Pulmonary artery endothelial cell (primary cell): Measurements from ENCODE around the gene GAP43. TPM values are rescaled to one million over a fixed set of nuclear protein-coding genes. Genes with fewer than 3 reads are reported as not detected.

Experiments
- DNase-seq: peaks from one replicate; pipeline ENCODE4 v3.0.0-alpha.2; 2011; ENCODE audit warnings: low read depth, low spot score
- total RNA-seq: library from RNA; depleted of rRNA; stranded (reverse); fragments of >200 nt; gene quantifications from 2 replicates; pipeline ENCODE4 v1.2.3, GENCODE V29; 2014

GAP43 gene
- total RNA-seq, 1 donor from 2014 or later, result not detected

DNA sequence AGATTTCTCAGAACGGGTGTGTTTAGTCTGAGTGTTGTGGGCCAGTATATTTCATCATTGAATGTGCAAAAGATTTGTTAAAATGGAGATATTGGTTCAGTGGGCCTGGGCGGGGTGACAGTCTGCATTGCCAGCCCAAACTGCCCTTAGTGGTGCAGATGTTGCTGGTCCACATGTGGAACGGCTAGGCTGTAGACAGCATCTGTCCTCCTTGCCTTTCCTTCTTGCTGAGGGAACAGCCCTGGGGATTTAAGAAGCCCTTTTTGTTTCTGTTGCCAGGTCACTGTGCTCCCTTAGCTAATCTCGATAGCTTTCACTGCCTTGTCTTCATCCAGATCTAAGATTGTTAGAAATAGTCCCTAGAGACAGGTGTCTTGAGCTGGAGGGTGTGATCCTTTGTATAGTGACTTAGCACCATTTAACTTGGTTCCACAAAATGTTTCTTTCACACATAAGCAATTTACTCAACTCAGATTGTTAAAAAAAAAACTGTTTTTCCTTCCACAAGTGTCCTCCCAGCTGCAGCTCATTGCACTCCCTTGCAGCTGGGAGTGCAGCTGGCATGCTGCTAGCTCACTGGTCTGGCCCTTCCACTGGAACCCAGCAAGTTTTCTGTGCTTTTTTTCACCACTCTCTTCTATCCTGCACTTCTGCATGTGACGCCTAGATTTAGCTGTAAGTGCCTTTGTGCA, 37.5 kb downstream of the GAP43 start:
- no peak for DNase-seq

DNA sequence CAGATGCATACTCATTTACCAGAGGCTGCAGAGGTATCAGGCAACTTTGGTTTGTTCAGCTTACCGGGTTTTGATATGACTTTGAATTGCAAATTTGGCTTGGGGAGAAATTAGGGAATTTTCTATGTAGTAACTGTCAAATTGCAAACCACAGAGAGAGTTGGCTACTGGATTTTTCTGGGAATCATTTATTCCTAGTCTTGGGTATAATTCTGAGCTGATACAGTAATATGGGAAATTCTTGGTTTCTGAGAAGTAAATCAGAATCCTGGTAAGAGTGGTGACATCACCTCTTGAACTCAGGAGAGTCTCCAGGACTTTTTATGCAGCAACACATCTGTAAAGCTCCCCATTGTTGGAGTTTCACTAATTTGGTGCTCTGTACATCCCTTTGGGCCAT, 39.0 kb downstream of the GAP43 start:
- DNase-seq, result no peak

DNA sequence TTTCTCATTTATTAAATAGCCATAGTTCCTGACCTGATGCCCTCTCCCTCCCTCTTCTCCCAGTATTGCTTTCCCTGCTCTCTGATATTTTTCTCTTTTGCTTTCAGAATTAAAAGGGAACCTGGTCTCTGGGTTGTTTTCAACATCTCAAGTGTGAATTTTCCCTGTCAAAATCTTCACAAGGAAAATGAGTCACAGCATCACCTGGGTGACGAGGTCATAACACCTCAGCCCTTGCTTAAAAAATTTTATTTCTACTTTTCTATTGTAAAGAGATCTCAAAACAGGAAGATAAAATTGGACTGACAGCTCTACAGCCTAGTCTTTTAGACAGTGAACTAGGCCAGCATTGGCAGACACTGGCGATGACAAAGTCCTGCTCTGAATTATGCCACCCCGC, 40.1 kb downstream of the GAP43 start:
- DNase-seq, result no peak

DNA sequence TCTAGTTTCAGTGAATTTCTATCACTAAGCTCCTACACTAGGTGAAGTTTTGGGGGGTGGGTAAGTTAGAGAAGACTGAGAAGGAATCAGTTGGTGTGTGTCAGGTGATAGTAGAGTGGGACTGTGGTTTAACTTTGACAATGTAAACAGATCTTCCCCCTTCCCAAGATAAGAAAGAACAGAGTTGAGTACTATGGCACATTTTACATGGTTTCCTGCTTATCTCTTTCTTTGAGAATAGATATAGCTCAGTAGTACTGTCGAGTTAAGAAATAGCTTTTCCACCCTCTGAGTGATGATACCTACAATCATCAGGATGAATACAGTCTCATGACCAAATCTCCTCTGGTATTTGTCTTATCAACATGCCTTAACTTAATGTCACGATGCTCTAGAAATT, 42.8 kb downstream of the GAP43 start:
- DNase-seq, result no peak

DNA sequence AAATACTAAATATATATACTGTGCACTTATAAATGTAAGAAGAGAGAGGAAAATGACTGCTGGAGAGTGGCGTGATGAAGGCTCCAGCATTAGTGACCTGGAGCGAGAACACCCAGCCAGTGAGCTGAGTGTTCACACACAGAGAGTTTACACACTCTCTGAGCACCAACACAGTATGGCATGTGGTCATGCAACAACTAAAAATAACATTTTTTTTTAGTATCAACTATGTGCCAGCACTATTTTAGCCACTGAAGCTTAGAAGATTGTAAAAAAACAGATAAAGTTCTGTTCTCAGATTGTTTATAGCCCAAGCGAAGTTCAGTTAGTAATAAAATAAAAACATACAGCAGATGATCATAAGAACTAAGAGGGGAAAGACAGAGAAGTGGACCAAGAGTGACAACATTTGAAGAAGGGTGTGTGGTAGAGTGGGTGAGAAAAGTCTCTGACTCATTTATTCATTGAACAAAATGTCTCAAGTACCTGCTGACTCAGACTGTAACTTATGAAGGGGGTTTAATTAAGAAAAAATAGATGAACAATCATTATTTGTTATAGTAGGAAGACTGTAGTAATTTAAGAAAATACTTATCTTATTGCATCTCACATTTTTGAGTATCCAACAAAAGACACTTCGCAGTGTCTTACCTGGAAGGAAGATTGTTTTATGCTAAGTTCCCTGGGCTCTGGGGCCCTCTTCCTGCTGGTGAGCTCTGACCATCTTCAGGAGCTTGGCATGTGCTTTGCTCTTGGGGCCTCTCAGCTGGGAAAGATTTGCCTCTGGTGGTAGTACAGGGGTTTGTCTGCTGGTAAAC, 43.8 kb downstream of the GAP43 start:
- DNase-seq, result no peak

DNA sequence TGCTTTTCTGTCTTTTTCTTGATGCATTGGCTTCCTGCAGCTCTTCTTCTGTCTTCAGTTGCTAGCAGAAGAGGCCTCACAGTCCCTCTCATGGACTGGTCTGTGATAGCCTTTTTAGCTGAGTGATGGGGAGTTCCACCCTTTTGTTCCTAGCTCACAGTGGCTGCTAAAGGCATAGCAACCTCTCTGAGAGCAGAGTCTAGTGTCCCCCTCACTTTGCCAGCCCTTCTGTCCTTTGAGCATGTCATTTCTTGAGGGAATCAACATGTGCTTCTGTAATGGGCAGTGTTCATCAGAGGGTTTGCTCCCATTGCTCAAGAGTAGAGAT, 44.4 kb downstream of the GAP43 start:
- DNase-seq, result no peak

DNA sequence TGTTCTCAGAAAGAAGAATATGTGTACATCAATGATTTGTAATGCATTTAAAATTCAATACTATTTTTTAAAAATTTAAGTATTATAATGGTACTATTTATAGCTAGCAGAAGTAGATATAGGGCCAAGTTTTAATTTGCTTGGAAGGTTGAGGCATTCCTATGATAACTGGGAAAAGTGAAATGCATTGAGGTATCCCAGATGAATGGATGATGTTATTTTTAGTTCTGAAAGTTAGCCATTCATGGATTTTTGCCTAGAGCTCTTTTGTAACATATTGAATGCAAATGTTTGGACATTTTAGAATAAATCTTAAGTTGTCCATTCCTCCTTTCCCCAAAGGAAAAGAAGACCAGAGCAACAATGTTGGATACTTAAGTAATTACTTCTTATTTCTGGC, 47.6 kb downstream of the GAP43 start:
- no peak for DNase-seq

DNA sequence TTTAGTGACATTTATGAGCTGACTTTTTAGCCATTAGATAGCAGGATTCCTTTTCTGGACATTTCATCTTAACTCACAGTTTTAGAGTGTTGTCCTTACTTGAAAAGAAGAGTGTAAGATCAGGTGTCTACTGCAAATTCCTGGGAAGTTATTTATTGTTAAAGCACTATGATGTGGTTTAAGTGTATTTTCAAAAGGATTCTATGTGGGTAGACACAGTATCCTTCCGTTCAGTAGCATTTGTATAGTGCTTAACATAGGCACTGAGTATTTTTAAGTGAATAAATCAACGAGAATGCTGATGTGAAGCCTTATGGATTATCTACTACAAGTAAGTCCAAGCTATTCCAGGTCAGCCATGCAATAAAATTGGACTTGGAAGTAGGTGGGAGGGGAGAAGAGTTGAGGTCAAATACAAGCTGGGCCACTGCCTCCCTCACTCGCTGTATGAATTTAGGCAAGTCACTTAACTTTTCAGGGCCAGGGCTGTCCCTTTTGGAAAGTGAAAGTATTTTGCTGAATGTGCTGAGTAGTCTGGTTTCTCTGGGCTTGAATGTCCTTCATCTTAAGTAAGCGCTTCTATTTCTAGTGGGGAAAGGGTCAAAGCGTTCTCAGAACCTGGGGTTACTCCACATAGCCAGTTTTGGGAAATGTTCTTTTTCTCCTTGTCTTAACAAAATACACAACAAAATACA, 48.6 kb downstream of the GAP43 start:
- DNase-seq, result no peak

DNA sequence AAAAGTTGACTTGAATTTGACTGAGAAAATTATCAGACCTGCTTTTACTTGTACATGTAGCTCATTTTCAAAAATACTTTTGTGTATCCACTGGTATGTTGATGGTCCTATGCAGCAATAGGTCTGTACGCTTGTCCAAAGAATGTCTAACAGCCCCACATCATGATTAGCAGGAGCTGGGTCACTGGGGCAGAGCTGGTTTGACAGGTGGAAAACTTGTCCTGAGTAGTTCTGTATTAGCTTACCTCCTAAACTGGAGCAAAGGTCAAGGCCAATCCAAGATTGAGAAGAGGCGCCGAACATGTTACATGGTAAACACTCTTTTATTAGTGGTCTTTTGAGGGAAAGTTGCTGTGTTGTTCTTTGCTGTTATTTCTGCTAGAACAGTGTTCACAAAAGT, 50.6 kb downstream of the GAP43 start:
- no peak for DNase-seq

DNA sequence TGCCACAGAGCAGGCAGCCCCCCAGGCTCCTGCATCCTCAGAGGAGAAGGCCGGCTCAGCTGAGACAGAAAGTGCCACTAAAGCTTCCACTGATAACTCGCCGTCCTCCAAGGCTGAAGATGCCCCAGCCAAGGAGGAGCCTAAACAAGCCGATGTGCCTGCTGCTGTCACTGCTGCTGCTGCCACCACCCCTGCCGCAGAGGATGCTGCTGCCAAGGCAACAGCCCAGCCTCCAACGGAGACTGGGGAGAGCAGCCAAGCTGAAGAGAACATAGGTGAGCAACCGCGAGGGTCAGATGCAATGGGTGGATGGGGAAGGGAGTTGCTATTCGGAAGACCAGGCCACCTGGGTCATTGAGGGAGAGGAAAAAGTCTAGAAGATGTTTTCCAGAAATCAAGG, 53.0 kb downstream of the GAP43 start:
- no peak for DNase-seq

DNA sequence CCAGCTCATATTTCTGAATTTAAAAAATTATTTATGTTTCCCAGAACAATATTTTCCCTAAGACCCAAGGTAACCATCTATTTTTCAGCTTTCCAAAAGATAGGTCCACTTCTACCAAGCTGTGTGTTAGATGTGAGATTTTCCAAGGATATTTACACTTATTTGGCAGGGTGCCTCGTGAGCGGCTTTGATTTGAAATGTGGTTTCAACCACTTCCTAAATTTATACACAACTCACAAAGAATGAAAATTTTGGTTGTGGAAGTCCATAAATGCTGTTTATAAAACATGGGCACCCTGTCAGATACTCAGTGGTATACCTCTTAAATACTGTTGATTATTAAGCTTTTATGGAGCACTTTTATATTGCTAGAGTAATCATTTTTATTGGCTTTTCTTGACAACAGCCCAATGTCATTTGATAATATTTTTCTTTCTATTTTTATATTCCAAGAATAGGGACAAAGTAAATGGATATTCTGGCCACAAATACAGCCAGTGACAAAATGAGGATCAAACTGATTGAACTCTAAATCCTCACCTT, 57.6 kb downstream of the GAP43 start:
- DNase-seq, result no peak

DNA sequence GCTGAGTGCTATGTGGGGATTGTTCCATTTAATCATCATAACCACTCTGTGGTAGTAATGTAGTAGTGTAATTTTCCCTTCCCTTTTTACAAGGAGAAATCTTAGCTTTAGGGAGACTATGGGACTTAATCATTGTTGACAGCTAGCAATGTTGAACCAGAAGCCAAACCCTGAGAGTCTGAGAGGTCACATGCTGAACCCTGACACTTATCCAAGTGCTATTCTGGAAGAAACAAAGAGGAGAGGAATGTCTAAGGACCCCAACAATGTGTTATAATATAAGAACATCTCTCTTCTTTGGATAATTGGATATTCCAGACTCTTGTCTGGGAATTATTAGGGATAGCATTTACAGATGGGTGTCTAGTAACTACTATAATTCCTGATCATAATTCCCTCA, 58.4 kb downstream of the GAP43 start:
- no peak for DNase-seq

DNA sequence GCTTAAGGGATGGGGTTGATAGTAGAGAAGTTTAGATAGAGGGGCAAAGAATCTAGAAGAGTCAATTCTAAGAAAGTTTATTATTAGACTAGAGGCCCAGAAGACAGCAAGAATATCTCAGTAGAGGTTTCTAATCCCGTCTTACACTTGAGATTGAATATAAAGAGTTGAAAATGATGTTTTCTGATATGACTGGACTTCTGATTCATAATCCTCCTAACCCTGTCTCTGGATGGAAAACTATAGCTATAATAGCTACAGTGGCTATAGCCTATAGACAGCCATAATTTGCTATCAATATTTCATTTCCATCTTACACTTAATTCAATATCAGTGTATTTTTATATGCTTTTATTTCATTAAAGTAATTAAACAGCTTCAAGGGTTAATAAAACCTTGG, 60.0 kb downstream of the GAP43 start:
- DNase-seq, result no peak

DNA sequence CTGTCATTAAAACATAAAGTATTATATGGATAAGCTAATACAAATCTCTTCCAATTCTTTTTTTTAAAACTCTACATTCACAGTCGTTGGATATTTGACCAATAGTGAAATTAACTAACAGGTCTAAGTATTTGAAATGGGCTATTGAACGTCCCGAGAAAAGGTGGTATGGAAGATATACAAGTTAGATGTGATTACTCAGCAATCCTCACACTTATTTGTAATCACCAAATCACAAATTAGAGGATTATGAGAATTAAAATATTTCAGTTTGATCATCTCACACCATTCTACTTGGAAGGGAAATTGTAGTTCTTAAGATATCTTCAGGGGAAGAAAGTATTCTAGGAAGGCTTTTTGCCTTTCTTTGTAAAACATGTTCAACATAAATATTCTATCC, 60.5 kb downstream of the GAP43 start:
- DNase-seq, result no peak

DNA sequence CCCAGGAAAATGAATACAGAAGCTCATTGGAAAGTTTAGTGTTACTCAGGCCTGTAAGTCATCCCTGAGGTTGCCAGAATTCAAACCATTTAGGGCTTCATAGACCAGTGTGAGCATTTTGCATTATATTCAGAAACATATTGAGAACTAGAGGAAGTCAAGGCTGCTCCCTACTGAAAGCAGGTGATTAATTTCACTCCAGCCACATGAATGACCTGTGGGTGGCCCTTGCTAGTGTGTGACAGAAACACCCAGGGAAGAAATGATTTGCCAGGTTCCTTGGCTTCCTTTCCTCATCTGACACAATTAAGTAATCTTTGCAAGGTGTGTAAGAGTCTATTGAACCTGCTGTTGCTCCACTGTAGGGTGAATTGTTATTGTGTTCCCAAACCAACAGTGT, 61.8 kb downstream of the GAP43 start:
- DNase-seq, result no peak

DNA sequence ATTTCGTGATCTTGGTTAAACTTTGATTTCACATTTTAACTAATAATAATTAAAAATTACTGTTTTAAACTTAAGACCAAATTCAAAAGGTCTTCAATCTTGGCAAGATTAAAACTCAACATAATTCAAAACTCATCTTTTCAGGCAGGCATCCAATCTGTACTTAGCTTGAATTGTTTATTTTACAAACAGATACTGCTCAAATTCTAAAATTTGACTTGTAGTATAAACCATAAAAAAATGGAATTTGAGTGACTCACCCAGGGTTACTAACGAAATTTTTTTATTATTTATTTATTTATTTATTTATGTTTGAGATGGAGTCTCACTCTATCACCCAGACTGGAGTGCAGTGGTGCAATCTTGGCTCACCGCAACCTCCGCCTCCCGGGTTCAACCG, 64.4 kb downstream of the GAP43 start:
- DNase-seq, result no peak

DNA sequence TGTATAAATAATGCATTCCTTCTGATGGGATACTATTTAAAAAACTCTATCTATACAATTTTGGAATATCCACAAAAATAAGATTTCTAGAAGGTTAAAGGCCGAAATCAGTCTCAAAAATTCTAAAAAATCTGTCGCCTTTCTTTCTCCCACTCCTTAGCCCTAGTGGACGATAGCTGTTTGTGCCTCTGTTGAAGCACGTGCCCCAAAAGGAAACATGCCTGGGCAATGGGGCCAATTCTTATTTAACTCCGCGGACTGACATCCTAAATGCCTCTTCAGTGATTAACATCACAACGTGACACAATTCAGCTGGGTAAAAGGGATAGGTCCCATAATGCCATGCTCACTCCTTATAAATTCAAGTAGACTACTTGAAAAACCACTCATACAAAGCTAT, 65.1 kb downstream of the GAP43 start:
- no peak for DNase-seq

DNA sequence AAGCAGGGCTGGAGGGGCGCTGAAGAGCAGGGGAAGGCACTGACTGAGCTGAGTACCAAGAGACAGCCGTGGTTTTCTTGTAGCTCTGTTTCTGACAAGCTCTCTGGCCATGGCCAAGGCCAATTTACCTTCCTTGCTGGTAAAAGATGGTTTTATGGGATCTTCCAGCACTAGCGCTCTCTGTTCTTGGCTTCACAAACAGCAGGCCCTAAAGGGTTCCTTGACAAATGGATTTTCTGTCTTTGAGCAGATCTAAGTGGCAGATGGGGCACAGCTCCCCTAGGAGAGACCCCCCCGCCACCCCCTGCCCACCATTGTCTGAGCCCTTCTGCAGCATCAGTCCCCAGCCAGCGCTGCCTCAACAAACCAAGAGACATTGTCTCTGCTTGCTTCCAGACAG, 66.6 kb downstream of the GAP43 start:
- DNase-seq, result no peak

DNA sequence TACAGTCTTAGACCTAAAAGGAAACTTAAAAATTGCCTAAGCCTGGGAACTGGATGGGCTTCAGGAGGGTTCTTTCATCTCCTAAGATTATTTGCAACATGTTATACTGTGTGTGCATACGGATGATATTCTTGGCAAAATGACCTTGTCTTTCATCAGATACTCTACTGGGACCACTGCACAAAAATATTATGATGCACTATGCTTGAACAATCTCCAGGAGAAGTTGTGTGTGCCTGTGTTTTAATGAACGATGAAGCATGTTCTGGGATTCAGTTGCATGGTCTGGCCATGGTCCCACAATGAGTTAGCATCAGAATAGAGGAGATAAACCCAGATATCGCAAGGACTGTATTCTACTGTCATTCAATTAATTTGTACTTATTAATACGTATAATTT, 68.7 kb downstream of the GAP43 start:
- no peak for DNase-seq

DNA sequence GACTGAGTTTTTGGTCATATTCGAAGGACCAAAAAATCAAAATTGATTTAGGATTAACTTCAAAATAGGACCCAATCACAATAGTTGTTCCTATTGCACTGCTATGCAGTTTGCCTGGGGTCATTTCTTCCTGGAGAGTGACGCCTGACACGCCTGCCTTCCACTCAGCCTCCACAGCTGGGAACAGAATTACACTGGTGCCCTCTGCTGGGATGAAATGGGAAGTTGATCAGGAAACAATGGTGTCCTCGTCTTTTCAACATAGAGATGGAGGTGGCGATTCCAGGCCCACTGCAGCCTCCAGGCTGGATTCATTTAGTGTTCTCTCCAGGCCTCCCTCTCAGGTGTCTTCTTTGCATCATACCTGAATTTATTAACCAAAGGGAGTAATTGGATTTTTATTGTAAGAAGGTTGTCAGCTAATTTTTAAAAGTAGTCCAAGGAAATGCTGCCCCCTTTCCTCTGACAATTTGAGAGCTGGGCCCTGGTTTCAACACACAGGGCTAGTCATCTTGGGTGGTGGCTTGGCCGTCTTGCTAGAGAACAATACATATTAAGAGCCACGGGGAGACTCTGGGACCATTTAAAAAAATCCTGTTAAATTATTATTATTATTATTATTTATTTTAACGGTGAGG, 69.7 kb downstream of the GAP43 start:
- peak; percentile 30 for DNase-seq

DNA sequence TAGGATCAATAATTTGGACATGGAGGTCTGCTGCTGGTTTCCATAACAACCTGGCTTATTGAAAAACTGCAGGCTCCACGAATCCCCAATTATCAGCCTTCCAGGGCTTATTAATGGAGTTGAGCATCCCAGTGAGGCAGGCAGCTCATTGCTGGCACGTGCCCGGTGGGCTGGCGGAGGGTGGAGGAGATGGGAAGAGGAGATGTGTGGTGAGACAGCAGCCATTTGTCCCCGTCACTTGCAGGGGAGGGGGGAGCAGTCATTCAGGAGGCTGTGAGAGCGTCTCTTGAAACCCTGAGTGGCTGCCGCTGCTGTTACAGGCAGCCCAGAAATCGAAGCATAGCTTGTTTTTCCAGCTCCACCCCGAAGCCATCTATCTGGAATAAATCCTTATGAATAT, 70.6 kb downstream of the GAP43 start:
- DNase-seq, result no peak

DNA sequence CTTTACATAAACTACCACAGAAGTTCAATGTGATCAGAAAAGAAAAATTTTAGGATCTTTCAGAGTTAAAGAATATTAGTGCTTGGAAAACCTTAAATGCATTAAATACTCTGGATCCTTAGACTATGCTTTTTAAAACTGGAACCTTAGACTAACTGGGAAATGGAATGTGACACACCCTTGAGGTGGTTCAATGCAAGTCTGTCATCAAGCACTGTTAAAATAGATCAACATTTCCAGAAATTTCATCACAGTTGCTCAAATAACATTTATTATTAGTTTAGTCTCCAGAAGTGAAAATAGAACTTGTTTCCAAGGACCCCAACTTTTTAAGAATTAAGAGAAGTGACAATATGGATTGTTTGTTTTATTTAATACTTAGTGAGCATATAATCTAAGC, 71.8 kb downstream of the GAP43 start:
- DNase-seq, result no peak
